Sigmoid colon (tissue), 4 donors: ENCODE results near the gene BNIP3.

Experiments
- CTCF ChIP-seq, 4 experiments: fragments of 450-650 bp in 3 of 4; fragments of 200-600 bp in 1 of 4; IDR thresholded peaks; one replicate each; pipeline ENCODE4 v1.5.1; 2016 to 2019; ENCODE audit warnings: antibody characterized with exemption in 4 of 4, mild to moderate bottlenecking in 3 of 4, moderate library complexity in 2 of 4
- EP300 ChIP-seq, 4 donors: sonication (generic); formaldehyde crosslinking; IDR thresholded peaks; one replicate each; pipeline ENCODE4 v1.6.1; 2017; ENCODE audit warnings: antibody characterized with exemption in 4 of 4
- POLR2A ChIP-seq, 2 donors: fragments of 450-650 bp; IDR thresholded peaks; one replicate each; pipeline ENCODE4 v1.6.1; 2016; ENCODE audit warnings: antibody characterized with exemption in 2 of 2, mild to moderate bottlenecking in 2 of 2, moderate library complexity in 2 of 2
- POLR2AphosphoS5 ChIP-seq, 4 donors: sonication (generic); formaldehyde crosslinking; IDR thresholded peaks; one replicate each; pipeline ENCODE4 v1.6.1; 2017; ENCODE audit warnings: antibody characterized with exemption in 4 of 4

- no peak for TF ChIP-seq POLR2A (IDR thresholded peaks at IDR 0.05)
- peak in 1 of 4 donors; percentile 41 for TF ChIP-seq POLR2AphosphoS5 (IDR thresholded peaks at IDR 0.05)
- TF ChIP-seq CTCF (IDR thresholded peaks at IDR 0.05) = no peak
- TF ChIP-seq EP300 (IDR thresholded peaks at IDR 0.05) = no peak
These were observed 28.8 kb upstream of the BNIP3 start for GRCh38 chr10:132010483-132010882.
